Fibroblast of peridontal ligament (primary cell): ENCODE data around the gene GRIK4.

Source experiments
- DNase-seq: peaks from one replicate; pipeline ENCODE4 v3.0.0-alpha.2; 2010; ENCODE audit errors: extremely low read depth

The GRIK4 gene

GRCh38 chr11:120952461-120953434, 441.2 kb downstream of the GRIK4 start:
- DNase-seq: peak; percentile 66

GRCh38 chr11:120954381-120954780, 442.8 kb downstream of the GRIK4 start:
- DNase-seq: no peak

GRCh38 chr11:120956710-120957495, 445.4 kb downstream of the GRIK4 start:
- no peak for DNase-seq

GRCh38 chr11:120958185-120958584, 446.6 kb downstream of the GRIK4 start:
- DNase-seq: no peak

GRCh38 chr11:120959189-120959588, 447.6 kb downstream of the GRIK4 start:
- no peak for DNase-seq

- peak; percentile 24 for DNase-seq
Measured at GRCh38 chr11:120964857-120965256, 453.3 kb downstream of the GRIK4 start.

GRCh38 chr11:120966840-120967239, 455.3 kb downstream of the GRIK4 start:
- no peak for DNase-seq

- no peak for DNase-seq
Measured at GRCh38 chr11:120969993-120970392, 458.4 kb downstream of the GRIK4 start.

- DNase-seq: no peak
Measured at GRCh38 chr11:120971825-120972224, 460.3 kb downstream of the GRIK4 start.

- DNase-seq: no peak
Measured at GRCh38 chr11:120972621-120973020, 461.1 kb downstream of the GRIK4 start.

- DNase-seq: no peak
Measured at GRCh38 chr11:120973501-120973900, 462.0 kb downstream of the GRIK4 start.

GRCh38 chr11:120974466-120974865, 462.9 kb downstream of the GRIK4 start:
- DNase-seq: no peak

GRCh38 chr11:120974965-120975364, 463.4 kb downstream of the GRIK4 start:
- no peak for DNase-seq

GRCh38 chr11:120977266-120978137, 466.0 kb downstream of the GRIK4 start:
- no peak for DNase-seq

GRCh38 chr11:120978701-120979100, 467.2 kb downstream of the GRIK4 start:
- DNase-seq: no peak

- peak; percentile 21 for DNase-seq
Measured at GRCh38 chr11:120985718-120986569, 474.4 kb downstream of the GRIK4 start.

GRCh38 chr11:120988603-120989002, 477.1 kb downstream of the GRIK4 start:
- DNase-seq: no peak

- no peak for DNase-seq
Measured at GRCh38 chr11:120991830-120992686, 480.5 kb downstream of the GRIK4 start.

- no peak for DNase-seq
Measured at GRCh38 chr11:120994091-120994859, 482.7 kb downstream of the GRIK4 start.
